Natural killer cell (primary cell): ENCODE data around the gene TXNRD1. TPM values are rescaled to one million over a fixed set of nuclear protein-coding genes. Genes with fewer than 3 reads are reported as not detected.
"Not testable (repeated sequence)": the region's sequence is repeated elsewhere in the genome, so short reads cannot be mapped to it uniquely, and the experiment has no call there.

Experiments
- ATAC-seq, 3 donors: fragments of 150-1000 bp in 2 of 3; fragments of 200-7000 bp in 1 of 3; cut with Tn5 transposase; 1 replicate in 1 of 3; 2 replicates in 2 of 3; pipeline ENCODE4 v1.10.0; 2021; ENCODE audit warnings: mild to moderate bottlenecking in 2 of 3, moderate library complexity in 2 of 3
- DNase-seq, 2 donors: peaks; one replicate each; pipeline versions ENCODE4 v3.0.0 to v3.0.0-alpha.2; 2013 to 2021; ENCODE audit warnings: mixed read lengths in 1 of 2
- H3K27ac ChIP-seq: one replicate; pipeline ENCODE4 v1.5.1; 2013; ENCODE audit warnings: mild to moderate bottlenecking, low read length
- H3K27me3 ChIP-seq: one replicate; pipeline ENCODE4 v1.6.1; 2013; ENCODE audit warnings: low read length; ENCODE audit not compliant: control insufficient read depth, insufficient read depth
- H3K36me3 ChIP-seq: one replicate; pipeline ENCODE4 v1.6.1; 2013; ENCODE audit warnings: low read length; ENCODE audit not compliant: control insufficient read depth, insufficient read depth
- H3K4me1 ChIP-seq: one replicate; pipeline ENCODE4 v1.6.1; 2013; ENCODE audit warnings: low read length; ENCODE audit not compliant: control insufficient read depth, insufficient read depth
- H3K4me3 ChIP-seq: one replicate; pipeline ENCODE4 v1.5.1; 2013; ENCODE audit warnings: low read length
- H3K9me3 ChIP-seq: one replicate; pipeline ENCODE4 v1.6.1; 2013; ENCODE audit warnings: low read length; ENCODE audit not compliant: control insufficient read depth, insufficient read depth
- H3K27ac Mint-ChIP-seq, 2 donors: one replicate each; pipeline ENCODE4 v1.8.0; 2022; ENCODE audit warnings: mild to moderate bottlenecking in 2 of 2, mixed read lengths in 2 of 2, moderate library complexity in 1 of 2
- H3K27me3 Mint-ChIP-seq, 2 donors: one replicate each; pipeline ENCODE4 v1.8.0; 2022; ENCODE audit warnings: low read depth in 2 of 2, mixed read lengths in 2 of 2
- H3K36me3 Mint-ChIP-seq: one replicate; pipeline ENCODE4 v1.8.0; 2022; ENCODE audit warnings: mixed read lengths
- H3K4me1 Mint-ChIP-seq, 2 donors: one replicate each; pipeline ENCODE4 v1.8.0; 2022; ENCODE audit warnings: mixed read lengths in 2 of 2
- H3K4me3 Mint-ChIP-seq: one replicate; pipeline ENCODE4 v1.8.0; 2022; ENCODE audit warnings: mild to moderate bottlenecking, moderate library complexity, mixed read lengths
- H3K9me3 Mint-ChIP-seq, 2 donors: one replicate each; pipeline ENCODE4 v1.8.0; 2022; ENCODE audit warnings: mixed read lengths in 2 of 2
- CTCF ChIP-seq: fragments of 200-600 bp; IDR thresholded peaks from one replicate; pipeline ENCODE4 v1.8.0; 2022; ENCODE audit warnings: antibody characterized with exemption
- WGBS: methylation state at CpG from one replicate; pipeline ENCODE4 v1.1.7; 2013; ENCODE audit warnings: missing lambda C conversion rate; ENCODE audit not compliant: insufficient coverage; 5-methylcytosine and 5-hydroxymethylcytosine counted together
- intact Hi-C: fragments of 100-400 bp; cut with micrococcal nuclease; formaldehyde crosslinking; loops from one replicate; pipeline ENCODE4 v1.14.2; 2022
- total RNA-seq, 4 donors: library from RNA; stranded (reverse); fragments of 120-200 nt in 1 of 4; gene quantifications; one replicate each; pipeline versions ENCODE4 v1.2.3 to v1.2.4, GENCODE V29; 2013 to 2022

TXNRD1 gene
- total RNA-seq, 3 donors from 2014 or later (not counting 1 experiment from before 2014, with no cell fraction given), result 46.9 to 59.7 (median 47.3) TPM

GRCh38 chr12:104212516-104212915 is 3.1 kb upstream of the TXNRD1 start:
- peaks cover 12% of the 10 kb centered on the region for H3K4me1 ChIP-seq
- no peak overlapping the region for H3K4me3 ChIP-seq
- intact Hi-C loops, result no loop called here
- DNase-seq, result no peak
- TF ChIP-seq CTCF, result no peak
- peaks cover 0 to 9% of the 10 kb centered on the region in 2 donors for H3K27me3 Mint-ChIP-seq
- peaks cover 4 to 14% of the 10 kb centered on the region in 2 donors for H3K4me1 Mint-ChIP-seq
- H3K36me3 ChIP-seq, result no peaks in the 10 kb centered on the region
- H3K27ac ChIP-seq, result no peak overlapping the region
- no peak overlapping the region for H3K4me3 Mint-ChIP-seq
- WGBS, result 97% methylated on average over 3 of the region's 4 CpGs
- no peaks in the 10 kb centered on the region for H3K9me3 ChIP-seq
- no peaks in the 10 kb centered on the region for H3K36me3 Mint-ChIP-seq
- H3K27me3 ChIP-seq, result no peaks in the 10 kb centered on the region
- no peak for ATAC-seq
- no peaks in the 10 kb centered on the region for H3K9me3 Mint-ChIP-seq
- no peak overlapping the region for H3K27ac Mint-ChIP-seq

GRCh38 chr12:104213952-104214351 is 1.6 kb upstream of the TXNRD1 start:
- Mint-ChIP-seq H3K4me3 (no peak overlapping the region), H3K4me1 (peaks cover 4 to 14% of the 10 kb centered on the region in 2 donors), H3K27me3 (peaks cover 0 to 9% of the 10 kb centered on the region in 2 donors), H3K27ac (no peak overlapping the region), H3K36me3 (no peaks in the 10 kb centered on the region), H3K9me3 (no peaks in the 10 kb centered on the region)
- intact Hi-C loops, result no loop called here
- Histone ChIP-seq H3K36me3 (no peaks in the 10 kb centered on the region), H3K4me3 (no peak overlapping the region), H3K27me3 (no peaks in the 10 kb centered on the region), H3K9me3 (no peaks in the 10 kb centered on the region), H3K4me1 (peaks cover 12% of the 10 kb centered on the region), H3K27ac (no peak overlapping the region)
- DNase-seq (no peak), ATAC-seq (no peak)
- TF ChIP-seq CTCF, result no peak
- WGBS, result 67% methylated on average over 1 of the region's 2 CpGs

GRCh38 chr12:104216521-104216924 is 944 bp downstream of the TXNRD1 start:
- intact Hi-C loops, result loop anchor here (5.0 kb wide), 2 partner anchors 71 to 86 kb away; partner anchors contain the start of gene EID3
- Histone ChIP-seq H3K27me3 (no peaks in the 10 kb centered on the region), H3K4me1 (peaks cover 15% of the 10 kb centered on the region), H3K36me3 (no peaks in the 10 kb centered on the region), H3K27ac (no peak overlapping the region), H3K9me3 (no peaks in the 10 kb centered on the region), H3K4me3 (no peak overlapping the region)
- Mint-ChIP-seq H3K9me3 (no peaks in the 10 kb centered on the region), H3K4me3 (peak overlapping the region; percentile 87), H3K36me3 (no peaks in the 10 kb centered on the region), H3K4me1 (peaks cover 10 to 20% of the 10 kb centered on the region in 2 donors), H3K27ac (peak overlapping the region in 1 of 2 donors; percentile 89), H3K27me3 (peaks cover 0 to under 1% of the 10 kb centered on the region in 2 donors)
- no peak for ATAC-seq
- WGBS, result 100% methylated on average over 1 of the region's 1 CpG
- no peak for TF ChIP-seq CTCF
- DNase-seq, result no peak

- not testable (repeated sequence) for H3K4me3 Mint-ChIP-seq, H3K4me3 ChIP-seq, H3K27me3 Mint-ChIP-seq, ATAC-seq, H3K27ac Mint-ChIP-seq, H3K27ac ChIP-seq, H3K36me3 ChIP-seq, H3K36me3 Mint-ChIP-seq, H3K27me3 ChIP-seq, H3K9me3 ChIP-seq, H3K9me3 Mint-ChIP-seq, DNase-seq
- H3K4me1 Mint-ChIP-seq, result peaks cover 10 to 20% of the 10 kb centered on the region in 2 donors
- 100% methylated on average over 2 of the region's 2 CpGs for WGBS
- intact Hi-C loops, result loop anchor here (5.0 kb wide), 2 partner anchors 69 to 84 kb away; partner anchors contain the start of gene EID3
- peaks cover 15% of the 10 kb centered on the region for H3K4me1 ChIP-seq
Measured at GRCh38 chr12:104218506-104218905, 2.9 kb downstream of the TXNRD1 start.
